ENCODE measurements around the gene CRNN. TPM values are rescaled to one million over a fixed set of nuclear protein-coding genes. Genes with fewer than 3 reads are reported as not detected.

CRNN gene
- total and polyA plus RNA-seq, 10 of the 15 experiments (the other 5 are each of a cell fraction or from before 2014, with no cell fraction given), result not detected

DNA sequence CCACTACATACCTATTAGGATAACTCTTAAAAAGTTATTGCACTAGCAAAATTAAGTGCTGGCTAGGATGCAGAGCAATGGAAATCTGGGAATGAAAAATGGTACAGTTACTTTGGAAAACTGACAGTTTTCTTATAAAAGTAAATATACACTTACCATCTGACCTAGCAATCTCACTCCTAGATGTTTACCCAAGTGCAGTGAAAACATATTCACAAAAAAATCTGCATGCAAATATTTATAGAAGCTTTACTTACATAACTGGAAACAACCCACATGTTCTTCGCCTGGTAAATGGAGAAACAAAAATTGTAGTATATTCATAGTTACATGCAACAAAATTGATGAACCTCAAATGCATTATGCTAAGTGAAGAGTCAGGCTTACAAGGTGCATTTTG, 41.4 kb downstream of the CRNN start (continued):
- TF ChIP-seq CEBPZ (IDR thresholded peaks at IDR 0.05; ENCODE audit: low read depth, low read length), result no peak
- no peak for TF ChIP-seq SIX5 (IDR thresholded peaks at IDR 0.05; ENCODE audit: low read depth, low read length, severe bottlenecking)
- no peak for TF ChIP-seq TBL1XR1 (IDR thresholded peaks at IDR 0.05; ENCODE audit: low read depth, low read length)
- no peak for TF ChIP-seq CEBPB (IDR thresholded peaks at IDR 0.05; ENCODE audit: borderline replicate concordance in 1 of 2, low read depth in 2 of 2, low read length in 2 of 2)
- TF ChIP-seq BRCA1 (IDR thresholded peaks at IDR 0.05; ENCODE audit: low read depth, low read length), result no peak
- no peak for TF ChIP-seq POLR2AphosphoS2 (IDR thresholded peaks at IDR 0.05; ENCODE audit: low read depth, low read length)

DNA sequence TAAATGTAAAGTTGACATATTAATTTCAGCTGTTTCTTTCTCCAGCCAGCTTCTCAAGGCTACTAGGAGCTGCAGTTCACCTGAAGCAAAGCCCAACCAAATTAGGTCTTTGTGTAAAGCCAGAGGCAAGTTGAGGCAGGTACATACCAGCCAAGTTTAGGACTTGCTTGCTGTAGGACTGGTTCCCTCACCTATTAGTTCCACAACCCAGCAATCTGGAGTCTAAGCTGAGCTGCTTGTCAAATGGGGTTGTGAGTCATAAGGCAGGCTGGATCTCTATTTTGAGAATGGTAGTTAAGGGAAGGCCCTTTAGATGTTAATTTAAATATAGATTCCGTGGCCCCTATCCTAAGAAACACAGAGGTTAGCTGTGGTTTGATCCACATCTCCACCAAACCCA, 46.6 kb downstream of the CRNN start:
- FAIRE-seq (no peak), ATAC-seq (no peak), DNase-seq (ENCODE audit: low read depth, low spot score) (no peak)
- H4K20me1 ChIP-seq (ENCODE audit: control insufficient read depth, insufficient read depth), result no peaks in the 10 kb centered on the region
- ChIA-PET POLR2A (no interaction called here), SMC1A (ENCODE audit: uncharacterized antibody, unreplicated experiment) (no interaction called here), RAD21 (ENCODE audit: unreplicated experiment) (no interaction called here), CTCF (interaction anchor here (1.2 to 1.4 kb wide), 2 partner anchors 8 to 19 kb away, joined by 3 to 7 read pairs; no protein-coding TSS in a partner anchor)
- H3K27ac ChIP-seq (ENCODE audit: control insufficient read depth, insufficient read depth), result no peak overlapping the region
- no peak overlapping the region for H3K4me3 ChIP-seq
- H2AFZ ChIP-seq (ENCODE audit: control insufficient read depth, low read depth, low read length), result no peak overlapping the region
- no peaks in the 10 kb centered on the region for H3K27me3 ChIP-seq (replicated peaks in 1 of 2; ENCODE audit: control insufficient read depth in 2 of 2, insufficient read depth in 2 of 2, low read length in 1 of 2)
- no peaks in the 10 kb centered on the region for H3K4me1 ChIP-seq (ENCODE audit: control insufficient read depth, insufficient read depth, low read length)
- in situ Hi-C loops (cut with MboI) (no loop called here), intact Hi-C loops (cut with micrococcal nuclease; ENCODE audit: unreplicated experiment) (no loop called here)
- no peaks in the 10 kb centered on the region for H3K79me2 ChIP-seq (ENCODE audit: control insufficient read depth, insufficient read depth, low read length)
- no peak overlapping the region for H3K4me2 ChIP-seq (ENCODE audit: control insufficient read depth, insufficient read depth)
- WGBS (ENCODE audit: insufficient coverage, insufficient replicate concordance, low lambda C conversion rate, missing lambda C conversion rate), result 0% methylated on average over 1 of the region's 1 CpG
- no peaks in the 10 kb centered on the region; the same call in 1 of the 3 replicates for H3K9me3 ChIP-seq (replicated peaks; ENCODE audit: control insufficient read depth, insufficient read depth, low read length)
- H3K36me3 ChIP-seq (ENCODE audit: control insufficient read depth in 2 of 2, insufficient read depth in 2 of 2, low read length in 1 of 2), result no peaks in the 10 kb centered on the region
- H3K9ac ChIP-seq (ENCODE audit: control insufficient read depth, insufficient read depth, low read length), result no peak overlapping the region
- no TSS peak for BruUV-seq (replicated peaks)
- TF ChIP-seq ZNF217 (IDR thresholded peaks at IDR 0.05), result no peak
- no peak for TF ChIP-seq ZNF622 (IDR thresholded peaks at IDR 0.05)
- TF ChIP-seq PKNOX1 (IDR thresholded peaks at IDR 0.05), result no peak
- TF ChIP-seq ZNF592 (IDR thresholded peaks at IDR 0.05), result no peak
- TF ChIP-seq ASH2L (IDR thresholded peaks at IDR 0.05; ENCODE audit: borderline replicate concordance, low read depth), result no peak
- TF ChIP-seq E2F8 (IDR thresholded peaks at IDR 0.05; ENCODE audit: low read depth, partially characterized antibody), result no peak

Data from GM12878 (cell line).